ENCODE measurements around the gene MAPK10. TPM values are rescaled to one million over a fixed set of nuclear protein-coding genes. Genes with fewer than 3 reads are reported as not detected.

MAPK10 gene
- total RNA-seq, 1 donor from 2014 or later = 25.2 TPM

DNA sequence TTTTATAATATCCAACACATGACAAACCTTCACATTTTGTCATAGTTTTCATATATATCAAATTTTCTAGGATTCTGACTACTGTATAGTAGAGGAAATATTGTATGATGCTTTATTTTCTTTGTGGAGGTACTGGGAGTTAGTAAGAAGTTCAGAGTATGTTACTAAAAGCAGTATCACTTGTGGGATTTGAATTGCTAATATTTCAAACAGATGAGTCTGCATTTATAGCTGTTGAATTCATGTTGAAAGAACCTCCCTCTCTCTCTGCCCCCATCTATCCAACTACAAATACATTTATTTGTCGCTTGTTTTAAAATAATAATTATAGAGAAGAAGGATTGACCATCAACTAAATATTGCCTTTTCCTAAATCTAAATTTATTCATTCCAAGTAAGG, 29.8 kb upstream of the MAPK10 start:
- DNase-seq (ENCODE audit: low spot score in 2 of 2, unreplicated experiment in 2 of 2) = no peak
- Mint-ChIP-seq H3K4me1 (peaks cover 12% of the 10 kb centered on the region), H3K27me3 (ENCODE audit: low read depth) (no peaks in the 10 kb centered on the region)

DNA sequence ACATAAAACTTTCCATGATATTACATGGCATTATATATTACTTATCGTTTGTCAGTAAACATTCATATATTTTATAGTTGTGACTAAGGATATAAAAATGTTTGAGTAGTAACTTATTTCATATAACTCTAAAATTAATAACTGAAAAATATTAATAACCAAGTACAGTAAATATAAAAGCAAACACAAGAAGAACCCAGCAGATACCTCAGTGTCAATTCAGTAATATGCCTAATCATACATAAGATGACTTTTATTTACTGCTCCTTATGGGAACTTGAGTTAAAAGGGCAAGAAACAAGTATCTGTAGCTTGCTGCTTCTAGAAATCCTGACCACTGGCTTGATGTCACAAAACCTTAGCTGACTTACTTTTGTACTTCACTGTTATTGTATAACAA, 28.4 kb upstream of the MAPK10 start:
- Mint-ChIP-seq H3K36me3 (no peaks in the 10 kb centered on the region), H3K4me1 (peaks cover 18% of the 10 kb centered on the region), H3K27ac (no peak overlapping the region), H3K4me3 (no peak overlapping the region), H3K9me3 (no peaks in the 10 kb centered on the region), H3K27me3 (ENCODE audit: low read depth) (no peaks in the 10 kb centered on the region)
- no peak for DNase-seq (ENCODE audit: low spot score in 2 of 2, unreplicated experiment in 2 of 2)
- TF ChIP-seq, protein P1, sequence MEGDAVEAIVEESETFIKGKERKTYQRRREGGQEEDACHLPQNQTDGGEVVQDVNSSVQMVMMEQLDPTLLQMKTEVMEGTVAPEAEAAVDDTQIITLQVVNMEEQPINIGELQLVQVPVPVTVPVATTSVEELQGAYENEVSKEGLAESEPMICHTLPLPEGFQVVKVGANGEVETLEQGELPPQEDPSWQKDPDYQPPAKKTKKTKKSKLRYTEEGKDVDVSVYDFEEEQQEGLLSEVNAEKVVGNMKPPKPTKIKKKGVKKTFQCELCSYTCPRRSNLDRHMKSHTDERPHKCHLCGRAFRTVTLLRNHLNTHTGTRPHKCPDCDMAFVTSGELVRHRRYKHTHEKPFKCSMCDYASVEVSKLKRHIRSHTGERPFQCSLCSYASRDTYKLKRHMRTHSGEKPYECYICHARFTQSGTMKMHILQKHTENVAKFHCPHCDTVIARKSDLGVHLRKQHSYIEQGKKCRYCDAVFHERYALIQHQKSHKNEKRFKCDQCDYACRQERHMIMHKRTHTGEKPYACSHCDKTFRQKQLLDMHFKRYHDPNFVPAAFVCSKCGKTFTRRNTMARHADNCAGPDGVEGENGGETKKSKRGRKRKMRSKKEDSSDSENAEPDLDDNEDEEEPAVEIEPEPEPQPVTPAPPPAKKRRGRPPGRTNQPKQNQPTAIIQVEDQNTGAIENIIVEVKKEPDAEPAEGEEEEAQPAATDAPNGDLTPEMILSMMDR (IDR thresholded peaks at IDR 0.05; ENCODE audit: unreplicated experiment) = no peak

More for the DNA sequence above, 29.8 kb upstream of the MAPK10 start:
- no peak overlapping the region for H3K4me3 Mint-ChIP-seq
- no peak overlapping the region for H3K27ac Mint-ChIP-seq
- TF ChIP-seq, protein P1 (IDR thresholded peaks at IDR 0.05; ENCODE audit: unreplicated experiment) = no peak
- no peaks in the 10 kb centered on the region for H3K36me3 Mint-ChIP-seq
- H3K9me3 Mint-ChIP-seq = no peaks in the 10 kb centered on the region

DNA sequence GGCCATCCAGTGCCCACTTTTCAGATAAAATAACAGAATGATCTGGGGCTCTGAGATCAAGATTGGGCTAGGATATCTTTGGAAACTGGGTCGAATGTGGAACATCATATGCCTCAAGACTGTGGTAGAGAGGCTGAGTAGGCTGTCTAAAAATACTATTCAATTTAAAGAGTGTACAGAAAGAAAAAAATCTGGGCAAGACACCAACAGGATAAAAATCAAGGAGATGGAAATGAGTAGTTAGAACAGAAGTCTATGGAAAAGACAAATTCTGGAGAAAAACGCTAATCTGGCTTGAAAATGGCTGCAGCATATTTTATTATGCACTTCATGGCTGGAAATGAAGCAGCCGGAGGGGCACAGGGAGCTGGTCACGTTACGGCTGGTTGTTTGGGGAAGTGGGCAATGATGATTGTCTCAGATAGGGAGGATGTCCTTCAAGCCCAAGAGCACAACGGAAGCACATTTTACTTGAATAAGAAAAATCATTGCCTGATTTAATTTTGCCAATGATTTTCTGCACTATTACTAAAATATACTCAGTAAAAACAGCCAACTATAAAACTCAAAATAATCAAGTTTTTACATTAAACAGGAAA, 27.1 kb upstream of the MAPK10 start:
- TF ChIP-seq, protein P1 (IDR thresholded peaks at IDR 0.05; ENCODE audit: unreplicated experiment) = no peak
- no peaks in the 10 kb centered on the region for H3K9me3 Mint-ChIP-seq
- no peaks in the 10 kb centered on the region for H3K27me3 Mint-ChIP-seq (ENCODE audit: low read depth)
- peaks cover 18% of the 10 kb centered on the region for H3K4me1 Mint-ChIP-seq
- H3K27ac Mint-ChIP-seq = no peak overlapping the region
- no peak overlapping the region for H3K4me3 Mint-ChIP-seq
- no peak for DNase-seq (ENCODE audit: low spot score in 2 of 2, unreplicated experiment in 2 of 2)
- H3K36me3 Mint-ChIP-seq = no peaks in the 10 kb centered on the region

GRCh38 chr4:86386201-86386600, 26.3 kb upstream of the MAPK10 start:
- H3K27ac Mint-ChIP-seq = no peak overlapping the region
- TF ChIP-seq, protein P1 (IDR thresholded peaks at IDR 0.05; ENCODE audit: unreplicated experiment) = no peak
- H3K36me3 Mint-ChIP-seq = no peaks in the 10 kb centered on the region
- no peak for DNase-seq (ENCODE audit: low spot score in 2 of 2, unreplicated experiment in 2 of 2)
- H3K27me3 Mint-ChIP-seq (ENCODE audit: low read depth) = no peaks in the 10 kb centered on the region
- no peaks in the 10 kb centered on the region for H3K9me3 Mint-ChIP-seq
- H3K4me1 Mint-ChIP-seq = peaks cover 12% of the 10 kb centered on the region
- no peak overlapping the region for H3K4me3 Mint-ChIP-seq

- Mint-ChIP-seq H3K4me1 (peaks cover 6% of the 10 kb centered on the region), H3K27ac (no peak overlapping the region), H3K36me3 (no peaks in the 10 kb centered on the region), H3K27me3 (ENCODE audit: low read depth) (no peaks in the 10 kb centered on the region), H3K9me3 (peaks cover 14% of the 10 kb centered on the region), H3K4me3 (no peak overlapping the region)
- TF ChIP-seq, protein P1 (IDR thresholded peaks at IDR 0.05; ENCODE audit: unreplicated experiment) = no peak
- no peak for DNase-seq (ENCODE audit: low spot score in 2 of 2, unreplicated experiment in 2 of 2)
Measured at GRCh38 chr4:86381431-86381830, 21.6 kb upstream of the MAPK10 start.
